Left lung (tissue), 10 donors: ENCODE data around the gene RNF103. TPM values are rescaled to one million over a fixed set of nuclear protein-coding genes. Genes with fewer than 3 reads are reported as not detected.

Source experiments
- ATAC-seq: fragments of 200-7000 bp; cut with Tn5 transposase; one replicate; pipeline ENCODE4 v1.9.1; 2020; ENCODE audit warnings: moderate library complexity
- DNase-seq, 4 donors: peaks; one replicate each; pipeline ENCODE4 v3.0.0-alpha.2; 2013 to 2020
- H3K27ac ChIP-seq, 2 donors: fragments of 200-600 bp; sonication (generic) in 1 of 2; one replicate each; pipeline versions ENCODE4 v1.5.0 to v1.8.0; 2020 to 2021
- H3K27me3 ChIP-seq, 2 donors: fragments of 200-600 bp; sonication (generic) in 1 of 2; one replicate each; pipeline versions ENCODE4 v1.5.0 to v1.8.0; 2020 to 2021
- H3K36me3 ChIP-seq, 2 donors: fragments of 200-600 bp; sonication (generic) in 1 of 2; one replicate each; pipeline versions ENCODE4 v1.5.0 to v1.8.0; 2020 to 2021
- H3K4me1 ChIP-seq, 2 donors: fragments of 200-600 bp; one replicate each; pipeline ENCODE4 v1.8.0; 2021
- H3K4me3 ChIP-seq, 2 donors: fragments of 200-600 bp; sonication (generic) in 1 of 2; one replicate each; pipeline versions ENCODE4 v1.5.0 to v1.8.0; 2020 to 2021; ENCODE audit warnings: mild to moderate bottlenecking in 1 of 2
- H3K9me3 ChIP-seq, 2 donors: fragments of 200-600 bp; sonication (generic) in 1 of 2; one replicate each; pipeline versions ENCODE4 v1.5.0 to v1.8.0; 2020 to 2021
- intact Hi-C, 2 donors: fragments of 100-400 bp; cut with DNase I; formaldehyde crosslinking; loops; one replicate each; pipeline versions ENCODE4 v1.11.2 to v1.14.2; 2022
- polyA plus RNA-seq, 6 donors: library from polyadenylated mRNA; unstranded; fragments of 120-200 nt; gene quantifications; one replicate each; pipeline ENCODE4 v1.2.1, GENCODE V29; 2013; ENCODE audit not compliant: insufficient read length in 6 of 6
- total RNA-seq, 2 donors: library from RNA; stranded (reverse); fragmentation: NEBNext Ultra II Directional; extraction: Animal tissue kit (Norgen Biotek cat#: 25700); gene quantifications; one replicate each; pipeline ENCODE4 v1.2.1, GENCODE V29; 2021
- TF ChIP-seq, protein P1 (sequence below), 2 donors: fragments of 200-600 bp; sonication (generic) in 1 of 2; IDR thresholded peaks; one replicate each; pipeline versions ENCODE4 v1.5.0 to v1.8.0; 2021; ENCODE audit warnings: antibody characterized with exemption in 2 of 2
- donor health status: DM: no; HTN: yes; CAD: no.
- donor health status: DM: no; HTN: no; CAD: no.

The RNF103 gene
- total and polyA plus RNA-seq, 8 donors, result 21.6 to 46.5 (median 38.8) TPM

DNA sequence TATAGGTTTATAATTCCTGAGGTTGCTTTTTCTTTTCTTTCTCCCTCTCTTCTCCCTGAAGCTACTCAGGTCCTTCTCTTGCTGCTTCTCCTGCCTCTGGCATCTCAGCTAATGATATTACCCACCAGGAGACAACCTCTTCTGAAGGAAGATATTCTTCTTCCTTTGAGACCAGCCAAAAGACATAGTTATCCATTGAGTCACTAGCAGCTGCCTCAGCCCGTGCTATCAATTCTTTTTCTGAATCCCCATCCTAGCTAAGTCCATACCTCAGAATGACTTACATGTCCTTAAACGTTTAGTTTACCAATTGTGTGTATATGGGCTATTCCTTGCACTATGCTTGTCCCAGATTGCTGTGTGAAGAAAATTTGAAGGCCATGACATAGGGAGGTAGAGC, 25.0 kb upstream of the RNF103 start:
- Histone ChIP-seq H3K27ac (no peak overlapping the region), H3K9me3 (peaks cover 0 to 19% of the 10 kb centered on the region in 2 donors), H3K27me3 (no peaks in the 10 kb centered on the region), H3K4me1 (no peaks in the 10 kb centered on the region), H3K4me3 (no peak overlapping the region), H3K36me3 (no peaks in the 10 kb centered on the region)
- DNase-seq (no peak), ATAC-seq (no peak)
- TF ChIP-seq, protein P1, sequence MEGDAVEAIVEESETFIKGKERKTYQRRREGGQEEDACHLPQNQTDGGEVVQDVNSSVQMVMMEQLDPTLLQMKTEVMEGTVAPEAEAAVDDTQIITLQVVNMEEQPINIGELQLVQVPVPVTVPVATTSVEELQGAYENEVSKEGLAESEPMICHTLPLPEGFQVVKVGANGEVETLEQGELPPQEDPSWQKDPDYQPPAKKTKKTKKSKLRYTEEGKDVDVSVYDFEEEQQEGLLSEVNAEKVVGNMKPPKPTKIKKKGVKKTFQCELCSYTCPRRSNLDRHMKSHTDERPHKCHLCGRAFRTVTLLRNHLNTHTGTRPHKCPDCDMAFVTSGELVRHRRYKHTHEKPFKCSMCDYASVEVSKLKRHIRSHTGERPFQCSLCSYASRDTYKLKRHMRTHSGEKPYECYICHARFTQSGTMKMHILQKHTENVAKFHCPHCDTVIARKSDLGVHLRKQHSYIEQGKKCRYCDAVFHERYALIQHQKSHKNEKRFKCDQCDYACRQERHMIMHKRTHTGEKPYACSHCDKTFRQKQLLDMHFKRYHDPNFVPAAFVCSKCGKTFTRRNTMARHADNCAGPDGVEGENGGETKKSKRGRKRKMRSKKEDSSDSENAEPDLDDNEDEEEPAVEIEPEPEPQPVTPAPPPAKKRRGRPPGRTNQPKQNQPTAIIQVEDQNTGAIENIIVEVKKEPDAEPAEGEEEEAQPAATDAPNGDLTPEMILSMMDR (IDR thresholded peaks at IDR 0.05), result no peak
- intact Hi-C loops, result no loop called here

GRCh38 chr2:86646865-86647264, 23.2 kb upstream of the RNF103 start:
- Histone ChIP-seq H3K36me3 (no peaks in the 10 kb centered on the region), H3K9me3 (peaks cover 0 to 19% of the 10 kb centered on the region in 2 donors), H3K4me3 (no peak overlapping the region), H3K27ac (no peak overlapping the region), H3K4me1 (no peaks in the 10 kb centered on the region), H3K27me3 (no peaks in the 10 kb centered on the region)
- ATAC-seq (no peak), DNase-seq (no peak)
- intact Hi-C loops, result no loop called here
- TF ChIP-seq, protein P1 (IDR thresholded peaks at IDR 0.05), result no peak

DNA sequence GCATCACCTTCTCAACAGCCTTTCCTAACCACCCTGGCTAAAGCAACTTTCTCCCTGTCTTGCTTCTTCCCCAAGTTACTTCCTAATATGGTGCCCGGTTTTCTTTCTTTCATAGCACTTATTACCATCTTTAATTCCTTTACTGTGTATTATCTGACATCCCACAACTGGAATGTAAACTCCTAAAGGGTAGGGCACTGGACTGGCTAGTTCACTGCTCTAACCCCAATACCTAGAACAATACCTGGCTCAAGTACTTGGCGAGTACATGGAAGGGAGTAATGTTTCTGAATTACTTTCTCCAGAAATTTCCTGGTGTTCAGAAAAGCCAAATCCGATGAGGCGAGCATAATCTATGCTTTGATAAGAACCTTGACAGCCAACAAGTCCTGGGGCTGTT, 22.7 kb upstream of the RNF103 start:
- DNase-seq (no peak), ATAC-seq (no peak)
- TF ChIP-seq, protein P1 (IDR thresholded peaks at IDR 0.05), result no peak
- Histone ChIP-seq H3K36me3 (no peaks in the 10 kb centered on the region), H3K4me1 (no peaks in the 10 kb centered on the region), H3K4me3 (no peak overlapping the region), H3K27me3 (no peaks in the 10 kb centered on the region), H3K9me3 (peaks cover 0 to 19% of the 10 kb centered on the region in 2 donors), H3K27ac (no peak overlapping the region)
- intact Hi-C loops, result no loop called here

DNA sequence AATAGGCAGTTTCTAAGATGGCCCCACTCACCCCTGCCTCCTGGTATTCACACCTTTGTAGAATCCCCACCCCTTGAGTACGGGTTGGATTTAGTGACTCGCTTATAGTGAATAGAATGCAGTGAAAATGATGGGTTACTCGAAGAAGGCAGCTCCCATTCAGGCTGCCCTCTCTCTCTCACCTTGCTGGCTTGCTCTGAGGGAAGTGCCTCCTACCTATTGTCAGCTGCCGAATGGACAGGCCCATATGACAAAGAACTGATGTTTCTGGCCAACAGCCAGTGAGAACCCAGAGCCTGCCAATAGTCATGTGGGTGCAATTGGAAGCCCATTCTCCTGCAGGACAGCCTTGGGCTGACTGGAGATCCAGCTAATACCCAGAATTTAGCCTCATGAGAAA, 22.1 kb upstream of the RNF103 start:
- H3K36me3 ChIP-seq, result no peaks in the 10 kb centered on the region
- H3K4me3 ChIP-seq, result no peak overlapping the region
- no peak overlapping the region for H3K27ac ChIP-seq
- peaks cover 0 to 16% of the 10 kb centered on the region in 2 donors for H3K9me3 ChIP-seq
- no peak for DNase-seq
- H3K4me1 ChIP-seq, result no peaks in the 10 kb centered on the region
- no peak for ATAC-seq
- H3K27me3 ChIP-seq, result no peaks in the 10 kb centered on the region
- TF ChIP-seq, protein P1 (IDR thresholded peaks at IDR 0.05), result no peak
- intact Hi-C loops, result no loop called here

DNA sequence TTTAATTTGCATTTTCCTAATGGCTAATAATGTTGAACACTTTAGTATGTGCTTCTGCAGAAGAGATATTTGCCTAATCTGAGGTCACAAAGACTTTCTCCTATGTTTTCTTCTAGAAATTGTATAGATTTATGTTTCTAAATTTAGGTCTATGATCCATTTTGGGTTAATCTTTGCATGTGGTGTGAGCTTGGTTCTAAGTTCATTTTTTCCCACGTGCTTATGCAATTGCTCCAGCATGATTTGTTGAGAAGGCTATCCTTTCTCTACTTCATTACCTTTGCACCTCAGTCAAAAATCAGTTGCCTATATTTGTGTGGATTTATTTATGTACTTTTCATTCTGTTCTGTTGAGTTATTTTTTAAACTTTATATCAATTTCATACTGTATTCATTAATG, 15.0 kb upstream of the RNF103 start:
- no peaks in the 10 kb centered on the region for H3K36me3 ChIP-seq
- TF ChIP-seq, protein P1 (IDR thresholded peaks at IDR 0.05), result no peak
- H3K27me3 ChIP-seq, result no peaks in the 10 kb centered on the region
- peaks cover 0 to 7% of the 10 kb centered on the region in 2 donors for H3K9me3 ChIP-seq
- no peak overlapping the region for H3K4me3 ChIP-seq
- intact Hi-C loops, result no loop called here
- DNase-seq, result no peak
- H3K4me1 ChIP-seq, result no peaks in the 10 kb centered on the region
- H3K27ac ChIP-seq, result no peak overlapping the region
- ATAC-seq, result no peak
